ENCODE data around the gene SERPINB7.
"Not testable (repeated sequence)": the region's sequence is repeated elsewhere in the genome, so short reads cannot be mapped to it uniquely, and the experiment has no call there.

The SERPINB7 gene

GRCh38 chr18:63775166-63775730 lies at the start of gene SERPINB7:
SERPINB7 (plus strand) TSS chr18:63775418; CDS start chr18:63782373, 6,955 bp downstream.
- DNase-seq (ENCODE audit: low read depth in 2 of 2): no peak

- no peak for DNase-seq (ENCODE audit: low read depth in 2 of 2)
These were observed 49.3 kb upstream of the SERPINB7 start for GRCh38 chr18:63725682-63726480.

- no peak for DNase-seq (ENCODE audit: low read depth in 2 of 2)
These were observed 44.4 kb upstream of the SERPINB7 start for GRCh38 chr18:63730773-63731172.

- DNase-seq (ENCODE audit: low read depth in 2 of 2): no peak
These were observed 44.0 kb upstream of the SERPINB7 start for GRCh38 chr18:63731215-63731614.

- no peak for DNase-seq (ENCODE audit: low read depth in 2 of 2)
These were observed 38.3 kb upstream of the SERPINB7 start for GRCh38 chr18:63736876-63737275.

- no peak for DNase-seq (ENCODE audit: low read depth in 2 of 2)
These were observed 33.4 kb upstream of the SERPINB7 start for GRCh38 chr18:63741769-63742168.

- no peak for DNase-seq (ENCODE audit: low read depth in 2 of 2)
These were observed 28.2 kb upstream of the SERPINB7 start for GRCh38 chr18:63747006-63747405.

GRCh38 chr18:63749489-63749888 lies 25.7 kb upstream of the SERPINB7 start:
- DNase-seq (ENCODE audit: low read depth in 2 of 2): no peak

- DNase-seq (ENCODE audit: low read depth in 2 of 2): no peak
These were observed 22.6 kb upstream of the SERPINB7 start for GRCh38 chr18:63752636-63753035.

- DNase-seq (ENCODE audit: low read depth in 2 of 2): no peak
These were observed 21.5 kb upstream of the SERPINB7 start for GRCh38 chr18:63753676-63754075.

GRCh38 chr18:63757541-63757940 lies 17.7 kb upstream of the SERPINB7 start:
- DNase-seq (ENCODE audit: low read depth in 2 of 2): no peak

- DNase-seq (ENCODE audit: low read depth in 2 of 2): no peak
These were observed 16.5 kb upstream of the SERPINB7 start for GRCh38 chr18:63758615-63759240.

- not testable (repeated sequence) for DNase-seq (ENCODE audit: low read depth in 2 of 2)
These were observed 15.4 kb upstream of the SERPINB7 start for GRCh38 chr18:63759786-63760185.

GRCh38 chr18:63762518-63762917 lies 12.7 kb upstream of the SERPINB7 start:
- DNase-seq (ENCODE audit: low read depth in 2 of 2): no peak

GRCh38 chr18:63763831-63764600 lies 11.2 kb upstream of the SERPINB7 start:
- no peak for DNase-seq (ENCODE audit: low read depth in 2 of 2)

- DNase-seq (ENCODE audit: low read depth in 2 of 2): no peak
These were observed 9.4 kb upstream of the SERPINB7 start for GRCh38 chr18:63765837-63766236.

- DNase-seq (ENCODE audit: low read depth in 2 of 2): no peak
These were observed 1.7 kb upstream of the SERPINB7 start for GRCh38 chr18:63773551-63773950.

- no peak for DNase-seq (ENCODE audit: low read depth in 2 of 2)
These were observed 707 bp upstream of the SERPINB7 start for GRCh38 chr18:63774511-63774910.

- no peak for DNase-seq (ENCODE audit: low read depth in 2 of 2)
These were observed 4.2 kb downstream of the SERPINB7 start for GRCh38 chr18:63779386-63779785.

GRCh38 chr18:63783394-63783793 lies 8.2 kb downstream of the SERPINB7 start:
- no peak for DNase-seq (ENCODE audit: low read depth in 2 of 2)

GRCh38 chr18:63784787-63785452 lies 9.7 kb downstream of the SERPINB7 start:
- no peak for DNase-seq (ENCODE audit: low read depth in 2 of 2)

GRCh38 chr18:63787673-63788072 lies 12.5 kb downstream of the SERPINB7 start:
- no peak for DNase-seq (ENCODE audit: low read depth in 2 of 2)

Measured in stimulated activated CD4-positive, alpha-beta T cell treated with anti-CD3 and anti-CD28 coated beads, Interleukin-1b, Interleukin-23, amount 100 ng/mL, for 4 hours (primary cell).